HG02840 (cell line): ENCODE data around the gene CUBN.
"Not testable (repeated sequence)": the region's sequence is repeated elsewhere in the genome, so short reads cannot be mapped to it uniquely, and the experiment has no call there.

ENCODE experiments used
- ATAC-seq: cut with Tn5 transposase; IDR thresholded peaks from one replicate; pipeline ENCODE4 v1.9.1; 2021; ENCODE audit warnings: mild to moderate bottlenecking, moderate library complexity, moderate number of reproducible peaks; ENCODE audit not compliant: unreplicated experiment, low FRiP score

CUBN gene

GRCh38 chr10:17022896-17023295, 106.7 kb downstream of the CUBN start:
- no peak for ATAC-seq

- ATAC-seq = no peak
Measured at GRCh38 chr10:17022466-17022825, 107.2 kb downstream of the CUBN start.

- ATAC-seq = no peak
Measured at GRCh38 chr10:17021656-17022465, 107.8 kb downstream of the CUBN start.

GRCh38 chr10:17019696-17020095, 109.9 kb downstream of the CUBN start:
- no peak for ATAC-seq

DNA sequence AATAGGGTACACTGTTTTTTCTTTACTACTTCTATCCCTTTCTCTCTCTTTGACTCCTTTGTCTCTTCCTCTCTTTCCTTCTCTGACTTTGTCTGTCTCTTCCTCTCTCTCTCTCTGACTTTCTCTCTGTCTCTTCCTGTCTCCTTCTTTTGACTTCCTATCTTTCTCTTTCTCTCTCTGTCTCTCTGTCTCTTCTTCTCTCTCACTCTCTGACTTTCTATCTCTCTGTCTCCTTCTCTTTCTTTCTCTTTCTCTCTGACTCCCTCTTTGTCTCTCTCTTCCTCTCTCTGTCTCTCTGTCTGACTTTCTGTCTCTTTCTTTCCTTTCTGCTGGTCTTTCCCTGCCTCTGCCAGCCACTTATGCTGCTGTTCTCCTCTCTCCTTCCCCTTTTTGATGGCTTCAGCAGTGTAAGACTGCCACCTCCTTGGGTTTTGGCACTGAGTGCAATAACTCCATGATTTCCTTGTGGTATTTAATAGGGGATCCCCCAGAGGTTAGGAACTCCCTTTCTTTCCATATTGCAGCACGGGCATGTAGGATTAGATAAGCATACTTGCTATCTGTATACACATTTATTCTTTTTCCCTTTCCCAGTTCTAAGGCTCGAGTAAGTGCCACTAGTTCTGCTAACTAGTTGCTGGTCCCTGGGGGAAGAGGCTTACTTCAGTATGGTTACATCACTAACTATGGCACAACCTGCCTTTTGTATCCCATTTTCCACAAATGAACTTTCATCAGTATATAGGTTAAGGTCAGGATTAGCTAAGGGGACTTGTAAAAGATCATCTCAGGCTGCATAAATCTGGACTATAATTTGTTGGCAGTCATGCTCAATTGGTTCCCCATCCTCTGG, 116.3 kb downstream of the CUBN start:
- ATAC-seq = not testable (repeated sequence)

- ATAC-seq = not testable (repeated sequence)
Measured at GRCh38 chr10:17012731-17013130, 116.9 kb downstream of the CUBN start.

DNA sequence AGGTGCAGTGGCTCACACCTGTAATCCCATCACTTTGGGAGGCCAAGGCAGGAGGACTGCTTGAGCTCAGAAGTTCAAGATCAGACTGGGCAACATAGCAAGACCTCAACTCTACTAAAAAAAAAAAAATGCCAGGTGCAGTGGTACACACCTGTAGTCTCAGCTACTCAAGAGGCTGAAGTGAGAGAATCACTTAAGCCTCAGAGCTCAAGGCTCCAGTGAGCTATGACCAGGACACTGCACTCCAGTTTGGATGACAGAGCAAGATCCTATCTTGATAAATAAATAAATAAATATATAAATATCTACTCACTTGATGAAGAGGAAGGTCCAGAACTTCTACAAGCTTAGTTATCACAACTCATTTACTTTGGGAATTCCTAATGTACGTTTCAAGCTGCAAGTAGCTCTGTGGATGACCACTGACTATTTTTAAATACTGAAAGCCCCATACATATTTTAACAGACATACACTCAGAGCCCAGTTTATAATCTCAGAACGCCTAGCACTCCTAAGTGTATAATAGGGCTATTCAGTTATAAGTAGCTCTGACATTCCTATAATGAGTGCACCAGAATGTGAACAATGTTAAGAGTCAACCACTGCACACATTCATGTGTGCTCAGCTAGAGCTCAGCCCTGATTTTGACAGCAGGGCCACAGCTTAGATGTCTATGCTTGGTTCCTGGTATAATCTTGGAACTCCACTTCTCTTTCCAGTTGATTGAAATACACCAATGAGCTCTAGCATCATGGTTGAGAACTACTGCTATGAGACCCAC, 119.1 kb downstream of the CUBN start:
- ATAC-seq = no peak

DNA sequence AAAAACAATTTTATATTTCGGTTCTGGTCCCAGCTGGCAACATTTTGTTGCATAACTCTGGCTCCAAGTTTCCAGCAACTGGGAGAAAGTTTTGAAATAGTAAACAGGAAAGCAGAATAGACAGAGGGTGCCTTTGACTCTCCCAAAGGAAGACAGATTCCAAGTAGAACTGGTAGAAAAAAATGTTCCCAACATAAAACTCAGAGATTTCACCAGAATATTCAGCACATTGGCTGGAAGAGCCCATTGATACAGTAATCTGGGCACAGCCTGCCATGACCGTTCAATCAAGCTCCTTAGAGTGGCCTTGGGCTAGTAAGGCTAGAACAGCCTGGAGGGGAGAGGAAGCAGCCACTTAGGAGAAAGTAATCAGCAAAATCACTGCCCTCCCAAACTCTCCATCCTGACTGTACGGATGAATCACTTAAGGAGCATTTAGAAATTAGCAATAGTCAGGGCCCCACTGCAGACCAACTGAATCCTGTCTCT, 120.4 kb downstream of the CUBN start:
- ATAC-seq = no peak

GRCh38 chr10:17007418-17007770, 122.2 kb downstream of the CUBN start:
- ATAC-seq = no peak

DNA sequence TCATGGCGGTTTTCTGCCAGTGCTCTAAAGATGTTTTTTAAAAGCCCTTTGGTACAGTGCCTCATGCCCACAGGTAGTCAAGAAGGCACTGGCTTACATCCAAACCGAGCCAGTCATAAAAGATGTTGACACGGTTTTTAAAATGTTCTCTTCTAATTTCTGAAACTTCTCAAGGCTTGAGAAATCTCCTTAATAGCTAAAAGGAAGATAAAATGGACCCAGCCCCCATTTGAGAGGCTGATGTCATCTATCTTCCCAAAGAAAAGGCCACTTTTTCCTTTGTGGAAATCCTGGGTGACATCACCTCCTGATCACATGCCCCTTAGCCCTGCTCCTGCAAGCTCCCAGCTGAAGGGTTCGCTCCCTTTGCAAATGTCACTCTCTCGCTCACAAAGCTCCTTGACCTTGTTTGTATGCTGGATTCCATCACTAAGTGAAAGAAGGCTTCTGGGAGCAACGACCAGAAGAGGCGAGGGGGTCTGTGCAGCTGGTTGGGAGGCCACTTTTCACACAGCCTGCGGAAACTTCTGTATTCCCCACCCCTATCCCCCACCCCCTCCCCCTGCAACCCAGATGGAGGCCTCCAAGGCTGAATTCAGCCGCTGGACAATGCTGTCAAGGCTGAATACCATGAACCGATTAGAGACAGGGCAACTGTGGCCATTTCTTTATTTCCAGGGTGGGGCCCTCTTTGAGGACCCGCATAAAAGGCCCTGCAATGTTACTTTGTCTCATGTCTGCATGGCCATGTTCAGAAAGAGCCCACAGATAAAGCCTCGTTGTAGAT, 122.8 kb downstream of the CUBN start:
- ATAC-seq = no peak

- ATAC-seq = no peak
Measured at GRCh38 chr10:17005621-17006566, 123.7 kb downstream of the CUBN start.

GRCh38 chr10:17004801-17005380, 124.7 kb downstream of the CUBN start:
- no peak for ATAC-seq

DNA sequence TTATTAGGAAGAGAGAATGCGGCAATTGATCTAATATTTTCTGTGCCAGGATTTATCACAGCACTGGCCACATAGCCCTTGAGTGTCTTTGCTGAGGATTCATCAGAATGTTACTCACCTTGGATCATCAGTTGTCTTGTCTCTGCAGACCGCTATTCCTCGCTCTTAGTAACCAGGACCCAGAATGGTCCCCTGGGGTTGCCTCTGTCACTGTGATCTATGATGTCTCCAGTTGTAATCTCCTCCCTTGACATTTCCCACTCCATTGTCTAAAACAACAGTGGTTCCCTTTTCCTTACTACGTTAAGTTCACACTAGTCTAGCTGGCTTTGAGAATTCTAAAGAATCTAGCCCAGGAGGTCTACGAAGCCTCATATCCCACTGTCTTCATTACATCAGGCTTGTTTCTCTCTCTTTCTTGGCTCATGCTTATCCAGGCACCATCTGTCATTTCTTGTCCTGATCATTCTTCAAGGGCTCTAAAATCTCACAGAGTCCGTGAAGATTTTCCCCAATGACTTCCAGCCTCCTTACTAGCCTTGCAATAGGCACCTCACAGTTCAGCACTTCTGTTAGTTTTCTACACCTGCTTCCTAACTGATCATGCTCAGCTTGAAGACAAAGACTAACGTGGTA, 125.8 kb downstream of the CUBN start:
- ATAC-seq = no peak

DNA sequence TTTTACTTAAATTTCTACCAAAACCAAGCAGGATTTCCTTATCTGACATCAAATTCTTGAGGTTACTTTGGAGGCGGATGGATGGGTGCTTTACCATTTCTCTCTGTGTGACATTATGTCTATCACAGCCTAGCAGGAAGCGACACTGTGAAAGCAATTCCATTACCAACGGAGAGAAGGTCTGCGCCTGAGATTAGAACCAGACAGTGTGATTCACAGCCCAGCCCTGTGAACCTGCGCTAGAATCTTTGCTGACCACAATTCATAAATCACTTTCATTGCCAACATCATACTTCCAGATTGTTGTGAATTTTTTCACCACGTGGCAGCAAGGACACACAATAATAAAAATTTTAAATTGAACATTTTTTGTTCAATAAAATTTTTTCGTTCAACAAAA, 126.5 kb downstream of the CUBN start:
- no peak for ATAC-seq

GRCh38 chr10:17001961-17002749, 127.5 kb downstream of the CUBN start:
- ATAC-seq = no peak

DNA sequence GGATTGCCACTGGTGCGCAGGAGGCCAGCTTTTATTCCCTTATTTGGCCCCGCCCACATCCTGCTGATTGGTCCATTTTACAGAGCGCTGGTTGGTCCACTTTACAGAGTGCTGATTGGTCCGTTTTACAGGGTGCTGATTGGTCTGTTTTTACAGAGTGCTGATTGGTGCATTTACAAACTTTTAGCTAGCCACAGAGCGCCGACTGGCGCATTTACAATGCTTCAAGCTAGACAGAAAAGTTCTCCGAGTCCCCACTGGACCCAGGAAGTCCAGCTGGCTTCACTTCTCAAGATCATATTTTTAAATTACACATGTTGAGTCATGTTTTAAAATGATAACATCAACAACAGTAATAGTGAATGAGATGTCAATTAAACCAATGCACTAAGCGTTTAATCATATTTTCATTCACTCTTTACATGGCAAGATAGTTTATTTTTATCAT, 128.3 kb downstream of the CUBN start:
- no peak for ATAC-seq
